Heart right ventricle (tissue), 16 donors: Measurements from ENCODE around the gene UNC119B. TPM values are rescaled to one million over a fixed set of nuclear protein-coding genes. Genes with fewer than 3 reads are reported as not detected.

Experiments used
- ATAC-seq, 8 donors: fragments of 200-7000 bp; cut with Tn5 transposase; one replicate each; pipeline ENCODE4 v1.9.1; 2020; ENCODE audit warnings: mild to moderate bottlenecking in 8 of 8, moderate library complexity in 8 of 8, moderate number of reproducible peaks in 1 of 8
- DNase-seq, 2 donors: peaks; one replicate each; pipeline ENCODE4 v3.0.0-alpha.2; 2020
- H3K27ac ChIP-seq, 10 donors: fragments of 200-600 bp; sonication (generic) in 2 of 10; one replicate each; pipeline versions ENCODE4 v1.5.0 to v1.8.0; 2020 to 2022; ENCODE audit warnings: mild to moderate bottlenecking in 3 of 10
- H3K27me3 ChIP-seq, 7 donors: fragments of 200-600 bp; one replicate each; pipeline ENCODE4 v1.8.0; 2021 to 2022; ENCODE audit warnings: mild to moderate bottlenecking in 2 of 7
- H3K36me3 ChIP-seq, 9 donors: fragments of 200-600 bp; sonication (generic) in 1 of 9; one replicate each; pipeline versions ENCODE4 v1.5.0 to v1.8.0; 2020 to 2022; ENCODE audit warnings: mild to moderate bottlenecking in 2 of 9
- H3K4me1 ChIP-seq, 9 donors: fragments of 200-600 bp; sonication (generic) in 1 of 9; one replicate each; pipeline versions ENCODE4 v1.5.0 to v1.8.0; 2020 to 2022; ENCODE audit warnings: mild to moderate bottlenecking in 4 of 9
- H3K4me3 ChIP-seq, 10 donors: fragments of 200-600 bp; sonication (generic) in 2 of 10; one replicate each; pipeline versions ENCODE4 v1.5.0 to v1.8.0; 2020 to 2022; ENCODE audit warnings: mild to moderate bottlenecking in 7 of 10, moderate library complexity in 2 of 10
- H3K9me3 ChIP-seq, 11 donors: fragments of 200-600 bp in 10 of 11; sonication (generic) in 2 of 11; one replicate each; pipeline versions ENCODE4 v1.5.0 to v1.8.0; 2013 to 2022; ENCODE audit warnings: mild to moderate bottlenecking in 2 of 11, control low read depth in 1 of 11, moderate library complexity in 1 of 11
- CTCF ChIP-seq, 9 donors: fragments of 200-600 bp; sonication (generic) in 2 of 9; IDR thresholded peaks; one replicate each; pipeline versions ENCODE4 v1.5.0 to v1.8.0; 2021 to 2022; ENCODE audit warnings: antibody characterized with exemption in 9 of 9, mild to moderate bottlenecking in 5 of 9, moderate library complexity in 1 of 9
- WGBS, 2 donors: extraction: QIAGEN DNeasy Blood & Tissue Kit; methylation state at CpG; one replicate each; pipeline ENCODE4 v1.1.7; 2013; ENCODE audit warnings: inconsistent platforms in 1 of 2; 5-methylcytosine and 5-hydroxymethylcytosine counted together
- intact Hi-C, 10 donors: fragments of 100-400 bp; cut with DNase I; formaldehyde crosslinking; loops; one replicate each; pipeline versions ENCODE4 v1.11.1 to v1.14.2; 2022
- polyA plus RNA-seq, 2 donors: library from polyadenylated mRNA; stranded (reverse); fragments of 200-250 nt; gene quantifications; one replicate each; pipeline ENCODE4 v1.2.3, GENCODE V29; 2013
- total RNA-seq, 10 donors: library from RNA; stranded (reverse); fragmentation: NEBNext Ultra II Directional in 3 of 10; extraction: Animal tissue kit (Norgen Biotek cat#: 25700) in 3 of 10; gene quantifications; one replicate each; pipeline versions ENCODE4 v1.2.1 to v1.2.4, GENCODE V29; 2021 to 2023
- donor health status: Arrhythmogenic right ventricular cardiomyopathy.
- donor health status: ischemic (EF 13 %, LVEDD 7.1; RV severe dilation, severe dysfunction).
- donor health status: healthy with polysubstance abuse.
- donor health status: DM: no; HTN: yes; CAD: no.
- donor health status: DM: no; HTN: no; CAD: no.
- donor health status: ischemic (EF 25% LVEDD 6.9; RV normal size, moderate dysfunction).
- donor health status: ischemic (EF 25% LVEDD 5.7; RV mildly dilated, moderate dysfunction).
- donor health status: healthy.
- donor health status: DM: yes; HTN: yes; CAD: no.
- donor health status: Ischemic cardiomyopathy.
- donor health status: ischemic (EF 35%, LVEDD 5.7; RV mildly dilated, moderate dysfunction).
- donor health status: nonischemic (EF 11% LVEDD 7.7; RV severe dilation, severe dysfunction).
- donor health status: DM: yes; HTN: yes; CAD: no.
- donor health status: PGD.
- donor health status: ischemic (EF 29% LVEDD 5.4; RV normal size, mild dysfunction).
- donor health status: nonischemic (EF 23%, LVEDD 6.1; RV moderate dilation, normal function).

The UNC119B gene
- total and polyA plus RNA-seq, 12 donors: 5.0 to 15.4 (median 9.3) TPM

- peaks cover 3 to 61% (median 48%) of the 10 kb centered on the region in 9 donors for H3K4me1 ChIP-seq
- no peaks in the 10 kb centered on the region for H3K36me3 ChIP-seq
- DNase-seq: peak; percentile 98 to 99
- WGBS, 2 donors: 0 to 1% methylated on average over 80 to 83 of the region's 84 CpGs
- H3K9me3 ChIP-seq: no peaks in the 10 kb centered on the region
- ATAC-seq: peak; percentile 92 to 97 (median 96)
- peak within 1 kb of the TSS; percentile 55 to 95 (median 92) for H3K27ac ChIP-seq
- H3K4me3 ChIP-seq: peak within 1 kb of the TSS; percentile 68 to 98 (median 90)
- intact Hi-C loops: loop anchor here in 6 of 10 donors (2.0 to 5.0 kb wide), 4 partner anchors 24 to 40 kb away; partner anchors contain the start of gene UNC119B (in 1 of the 6)
- peak in 4 of 9 donors; percentile 20 to 51 (median 40) for TF ChIP-seq CTCF (IDR thresholded peaks at IDR 0.05)
- no peaks in the 10 kb centered on the region for H3K27me3 ChIP-seq
Measured at GRCh38 chr12:120686690-120687577, 23.3 kb upstream of the UNC119B start, which contains the start of gene MLEC. MLEC (plus strand) TSS chr12:120687149; CDS start chr12:120687297, 148 bp downstream.

GRCh38 chr12:120687578-120688289 lies 22.5 kb upstream of the UNC119B start:
- peak overlapping the region; percentile 55 to 95 (median 92) for H3K27ac ChIP-seq
- TF ChIP-seq CTCF (IDR thresholded peaks at IDR 0.05): no peak
- peaks cover 3 to 69% (median 56%) of the 10 kb centered on the region in 9 donors for H3K4me1 ChIP-seq
- DNase-seq: peak in 1 of 2 donors; percentile 24
- WGBS, 2 donors: 0 to 1% methylated on average over 30 to 31 of the region's 31 CpGs
- peak overlapping the region; percentile 68 to 98 (median 90) for H3K4me3 ChIP-seq
- intact Hi-C loops: loop anchor here in 6 of 10 donors (2.0 to 5.0 kb wide), 4 partner anchors 23 to 40 kb away; partner anchors contain the start of gene UNC119B (in 1 of the 6)
- no peaks in the 10 kb centered on the region for H3K9me3 ChIP-seq
- H3K27me3 ChIP-seq: no peaks in the 10 kb centered on the region
- peaks cover 0 to 1% (median 0%) of the 10 kb centered on the region in 9 donors for H3K36me3 ChIP-seq
- ATAC-seq: no peak

GRCh38 chr12:120688527-120689071 lies 21.7 kb upstream of the UNC119B start:
- Histone ChIP-seq H3K4me3 (peak overlapping the region; percentile 68 to 98 (median 90)), H3K27me3 (no peaks in the 10 kb centered on the region), H3K9me3 (no peaks in the 10 kb centered on the region), H3K36me3 (peaks cover 0 to 10% (median 0%) of the 10 kb centered on the region in 9 donors), H3K27ac (peak overlapping the region; percentile 55 to 95 (median 92)), H3K4me1 (peaks cover 3 to 74% (median 65%) of the 10 kb centered on the region in 9 donors)
- ATAC-seq (no peak), DNase-seq (no peak)
- 7 to 11% methylated on average over 6 of the region's 6 CpGs for WGBS, 2 donors
- no peak for TF ChIP-seq CTCF (IDR thresholded peaks at IDR 0.05)
- intact Hi-C loops: loop anchor here in 3 of 10 donors (5.0 kb wide), 2 partner anchors 36 to 41 kb away; no protein-coding TSS in a partner anchor
